GM18519 (cell line): ENCODE results near the gene ADGRA3.
"Not testable (repeated sequence)": the region's sequence is repeated elsewhere in the genome, so short reads cannot be mapped to it uniquely, and the experiment has no call there.

ENCODE experiments used
- ATAC-seq: cut with Tn5 transposase; IDR thresholded peaks from one replicate; pipeline ENCODE4 v1.9.1; 2021; ENCODE audit warnings: mild to moderate bottlenecking, moderate library complexity; ENCODE audit not compliant: unreplicated experiment, low FRiP score

Gene ADGRA3

GRCh38 chr4:22483551-22483981 lies 32.3 kb downstream of the ADGRA3 start:
- no peak for ATAC-seq

DNA sequence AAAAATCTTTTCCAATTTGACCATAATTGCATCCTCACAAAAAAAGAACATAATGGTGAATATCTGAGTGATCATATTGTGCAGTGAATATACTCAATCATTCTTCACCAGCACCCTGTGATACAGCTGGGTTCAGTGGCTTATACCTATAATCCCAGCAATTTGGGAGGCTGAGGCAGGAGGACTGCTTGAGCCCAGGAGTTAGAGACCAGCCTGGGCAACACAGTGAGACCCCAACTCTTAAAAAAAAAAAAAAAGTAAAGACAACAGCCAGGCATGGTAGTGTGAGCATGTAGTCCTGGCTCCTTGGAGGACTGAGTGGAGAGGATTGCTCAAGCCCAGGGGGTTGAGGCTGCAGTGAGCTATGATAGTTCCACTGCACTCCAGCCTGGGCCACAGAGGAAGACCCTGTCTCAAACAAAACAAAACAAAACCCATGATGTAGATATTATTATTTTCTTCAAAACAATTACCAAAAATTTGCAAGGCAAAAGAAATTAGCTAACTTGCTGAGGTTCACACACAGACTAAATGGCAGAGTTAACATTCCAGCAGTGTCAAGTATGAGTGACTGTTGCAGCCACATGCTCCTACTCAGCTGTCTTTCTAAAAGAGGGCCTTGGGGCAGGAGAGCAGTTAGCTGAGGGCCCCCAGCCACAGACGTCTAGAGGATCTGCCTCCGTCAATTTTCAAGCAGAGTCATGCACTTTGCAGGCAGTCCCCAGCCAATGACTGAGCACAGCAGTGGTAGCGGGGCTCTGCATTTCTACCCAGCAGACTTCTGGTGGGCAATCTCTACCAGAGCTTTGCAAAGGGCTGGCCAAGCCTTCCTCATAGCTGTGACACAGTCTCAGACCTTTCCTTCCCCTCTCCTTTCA lies 33.4 kb downstream of the ADGRA3 start:
- ATAC-seq, result no peak

GRCh38 chr4:22480675-22481327 lies 35.1 kb downstream of the ADGRA3 start:
- no peak for ATAC-seq

GRCh38 chr4:22478426-22478825 lies 37.4 kb downstream of the ADGRA3 start:
- no peak for ATAC-seq

- no peak for ATAC-seq
Observed at GRCh38 chr4:22477813-22478182, 38.1 kb downstream of the ADGRA3 start.

DNA sequence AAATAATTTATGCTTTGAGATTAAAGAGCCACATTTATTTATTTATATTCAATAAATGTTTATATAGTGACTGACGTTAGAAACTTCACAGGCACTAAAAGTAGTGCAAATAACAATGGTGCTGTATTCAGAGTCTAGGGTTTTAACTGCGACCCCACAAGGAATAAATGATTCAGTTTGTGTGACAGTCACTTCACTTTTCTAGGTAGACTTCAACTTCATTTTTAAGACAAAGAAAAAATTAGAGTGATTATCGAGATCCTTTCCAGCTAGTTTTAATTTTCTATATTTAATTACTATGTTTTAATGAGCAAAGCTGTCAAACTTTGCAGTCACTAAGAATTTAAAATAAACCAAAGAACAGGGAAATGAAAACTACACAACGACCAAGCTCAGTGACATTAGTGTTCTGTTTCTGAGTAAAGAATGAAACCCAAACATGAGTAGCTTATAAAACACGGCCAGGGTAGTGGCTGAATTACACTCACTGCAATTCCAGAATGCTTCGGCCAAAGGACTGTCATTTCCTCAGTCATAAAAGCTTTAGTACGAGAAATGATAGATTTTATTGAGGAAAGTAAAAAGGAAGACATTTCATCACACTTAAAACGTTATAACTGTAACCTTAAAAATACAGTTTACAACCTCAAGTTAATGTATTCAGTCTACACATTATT lies 38.6 kb downstream of the ADGRA3 start:
- ATAC-seq, result no peak

GRCh38 chr4:22476011-22476410 lies 39.9 kb downstream of the ADGRA3 start:
- no peak for ATAC-seq

DNA sequence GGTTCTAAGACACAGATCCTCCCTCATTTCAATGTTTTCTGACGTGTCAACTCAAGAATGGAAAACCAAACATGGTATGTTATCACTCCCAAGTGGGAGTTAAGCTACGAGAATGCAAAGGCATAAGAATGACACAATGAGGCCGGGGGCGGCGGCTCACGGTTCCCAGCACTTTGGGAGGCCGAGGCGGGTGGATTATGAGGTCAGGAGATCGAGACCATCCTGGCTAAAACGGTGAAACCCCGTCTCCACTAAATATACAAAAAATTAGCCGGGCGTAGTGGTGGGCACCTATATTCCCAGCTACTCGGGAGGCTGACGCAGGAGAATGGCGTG lies 40.6 kb downstream of the ADGRA3 start:
- ATAC-seq, result not testable (repeated sequence)

- no peak for ATAC-seq
Observed at GRCh38 chr4:22474636-22475310, 41.1 kb downstream of the ADGRA3 start.

DNA sequence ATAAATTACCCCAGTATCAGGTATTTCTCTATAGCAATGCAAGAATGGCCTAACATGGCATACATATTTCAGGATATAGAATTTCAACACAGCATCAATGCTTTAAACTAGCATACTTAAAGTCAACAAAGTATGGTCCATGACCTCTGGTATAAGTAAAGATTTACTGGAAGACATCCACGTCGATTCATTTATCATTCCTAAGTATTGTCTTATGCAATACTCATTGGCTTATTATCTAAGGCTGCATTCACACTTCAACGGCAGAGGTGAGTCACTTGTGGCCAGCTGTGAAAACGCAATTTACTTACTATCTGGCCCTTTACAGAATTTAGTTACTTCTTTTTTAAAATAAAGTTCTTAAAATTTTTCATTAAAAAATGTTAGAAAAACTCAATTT lies 42.6 kb downstream of the ADGRA3 start:
- no peak for ATAC-seq

GRCh38 chr4:22471999-22472461 lies 43.8 kb downstream of the ADGRA3 start:
- no peak for ATAC-seq

DNA sequence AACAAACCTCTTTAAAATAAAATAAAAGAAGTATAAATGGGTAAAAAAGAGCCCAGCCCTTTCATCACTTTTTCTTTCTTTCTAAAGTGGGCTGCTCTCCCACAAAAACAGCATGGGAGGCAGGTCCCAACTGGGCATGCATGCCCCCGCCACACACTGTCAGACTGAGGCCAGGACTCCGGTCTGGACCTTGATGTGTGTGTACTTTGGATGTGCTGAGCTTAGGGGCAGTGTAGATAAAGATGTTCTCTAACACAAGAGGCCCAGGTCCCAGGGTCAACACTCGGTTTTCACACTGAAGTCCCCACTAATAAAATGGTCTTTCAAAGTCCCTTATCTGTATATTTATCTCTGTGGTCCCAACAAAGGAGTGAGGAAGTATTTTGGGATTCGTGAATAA lies 44.4 kb downstream of the ADGRA3 start:
- ATAC-seq, result no peak

DNA sequence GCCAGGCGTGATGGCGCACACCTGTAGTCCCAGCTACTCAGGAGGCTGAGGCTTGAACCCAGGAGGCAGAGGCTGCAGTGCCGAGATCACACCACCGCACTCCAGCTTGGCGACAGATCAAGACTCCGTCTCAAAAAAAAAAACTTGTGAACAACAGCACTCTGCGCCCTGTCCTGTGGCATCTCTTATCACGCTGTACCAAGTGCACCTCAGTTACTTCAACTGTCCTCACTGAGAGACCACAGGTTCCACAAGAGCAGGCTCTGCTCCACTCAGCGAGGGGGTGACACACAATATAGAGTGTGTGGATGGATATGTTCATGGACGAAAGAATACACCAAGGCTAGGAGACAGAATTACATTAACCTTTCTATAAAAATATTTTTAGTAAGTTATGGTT lies 49.3 kb downstream of the ADGRA3 start:
- no peak for ATAC-seq

DNA sequence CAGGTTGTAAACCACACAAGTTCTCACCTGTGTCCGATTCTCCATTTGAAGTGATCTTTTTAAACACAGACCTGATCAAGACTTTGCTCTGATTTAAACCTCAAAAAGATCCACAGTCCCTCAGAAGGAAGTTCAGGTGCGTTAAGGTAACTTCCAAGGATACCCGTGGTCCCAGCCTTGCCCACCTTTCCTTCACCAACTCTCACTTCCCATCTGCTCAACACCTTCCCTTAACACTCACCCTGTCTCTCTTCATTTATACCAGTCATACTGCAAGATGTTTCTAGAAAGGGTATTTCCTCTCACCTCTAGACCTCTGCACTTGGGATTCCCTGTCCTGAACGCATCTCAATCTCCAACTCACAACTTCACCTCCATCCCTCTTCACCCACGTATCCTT lies 49.9 kb downstream of the ADGRA3 start:
- ATAC-seq, result no peak

GRCh38 chr4:22465349-22465748 lies 50.5 kb downstream of the ADGRA3 start:
- ATAC-seq, result no peak

- ATAC-seq, result no peak
Observed at GRCh38 chr4:22463179-22463578, 52.7 kb downstream of the ADGRA3 start.

GRCh38 chr4:22462688-22463087 lies 53.2 kb downstream of the ADGRA3 start:
- no peak for ATAC-seq

DNA sequence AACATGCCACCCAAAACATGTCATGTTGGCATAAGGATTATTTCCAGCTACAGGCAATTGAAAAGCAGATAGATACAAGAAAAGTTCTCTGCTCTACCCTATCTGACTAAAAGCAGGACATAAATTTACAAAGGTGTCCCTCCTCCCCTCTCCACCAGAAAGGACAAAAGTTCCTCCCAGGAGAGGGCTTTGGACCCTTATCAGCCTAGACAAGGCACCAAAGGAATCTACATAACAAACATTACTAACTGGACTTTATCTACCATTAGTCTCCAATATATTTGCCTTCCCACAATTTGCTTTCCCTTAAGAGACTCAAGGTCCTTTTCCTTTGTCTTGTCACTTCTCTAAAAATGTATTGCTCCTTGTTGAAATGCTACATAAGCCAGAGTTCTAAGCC lies 55.6 kb downstream of the ADGRA3 start:
- no peak for ATAC-seq

DNA sequence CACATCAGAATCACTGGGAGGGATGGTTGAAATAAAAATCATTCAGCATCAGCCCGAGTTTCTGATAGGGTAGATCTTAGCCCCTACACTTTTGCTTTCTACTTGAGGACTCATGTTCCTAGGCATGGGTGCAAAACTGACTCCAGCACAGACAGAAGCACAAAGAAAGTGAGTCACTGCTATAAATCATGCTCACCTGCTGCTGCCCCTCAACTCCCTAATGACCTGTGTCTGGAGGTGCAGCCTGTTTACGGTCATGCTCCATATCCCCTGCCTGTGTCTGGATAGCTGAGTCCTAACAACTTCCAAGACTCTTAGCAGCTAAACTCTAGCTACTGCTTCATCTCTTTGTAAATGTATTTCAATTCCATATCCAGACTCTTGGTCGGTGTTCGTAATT lies 57.8 kb downstream of the ADGRA3 start:
- no peak for ATAC-seq

DNA sequence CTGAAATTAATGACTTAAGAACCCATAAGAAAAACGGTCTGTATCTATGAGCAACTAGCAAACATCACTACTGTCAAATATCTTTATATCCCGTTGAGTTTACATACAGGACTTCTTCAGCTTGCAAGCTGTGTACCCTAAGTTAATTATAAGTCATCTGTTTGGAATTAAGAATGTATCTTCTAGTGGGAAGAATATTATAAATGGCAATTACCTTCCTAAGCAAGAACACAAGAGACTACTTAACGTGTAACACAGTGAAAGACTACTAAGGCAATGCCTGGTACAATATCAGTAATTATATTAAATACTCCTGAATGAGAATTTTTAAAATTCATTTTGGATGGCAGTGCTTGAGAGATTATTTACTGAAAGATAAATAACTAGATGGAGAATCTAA lies 58.5 kb downstream of the ADGRA3 start:
- ATAC-seq, result no peak

GRCh38 chr4:22456291-22456690 lies 59.6 kb downstream of the ADGRA3 start:
- no peak for ATAC-seq
